ENCODE measurements around the gene FAM78B. TPM values are rescaled to one million over a fixed set of nuclear protein-coding genes. Genes with fewer than 3 reads are reported as not detected.

The FAM78B gene
- total and polyA plus RNA-seq, 11 donors: 1.2 to 9.4 (median 2.7) TPM

DNA sequence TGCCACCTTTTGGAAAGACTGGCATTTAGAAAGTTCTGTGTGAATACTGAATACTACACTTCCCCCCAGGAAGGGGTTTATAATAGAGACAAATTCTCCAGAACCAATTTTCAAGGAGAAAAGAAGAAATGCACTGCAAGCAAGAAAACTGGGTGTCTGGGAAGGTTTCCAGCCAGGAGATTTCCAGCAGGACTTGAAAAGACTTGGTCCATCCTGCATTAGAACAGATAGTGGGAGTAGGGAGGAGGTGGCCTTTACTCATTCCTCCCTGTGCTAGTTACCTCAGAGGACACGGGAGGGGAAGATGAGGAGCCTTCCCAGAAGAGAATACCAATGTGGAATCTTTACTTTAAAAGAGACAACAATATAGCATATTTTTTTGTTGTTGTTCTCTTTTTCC is 52.4 kb downstream of the FAM78B start:
- Histone ChIP-seq H3K27me3 (no peaks in the 10 kb centered on the region), H3K36me3 (no peaks in the 10 kb centered on the region), H3K4me3 (no peak overlapping the region), H3K9me3 (no peaks in the 10 kb centered on the region), H3K27ac (no peak overlapping the region), H3K4me1 (no peaks in the 10 kb centered on the region)
- no peak for DNase-seq
- ATAC-seq: no peak
- intact Hi-C loops (cut with DNase I): no loop called here
- TF ChIP-seq POLR2A (IDR thresholded peaks at IDR 0.05): no peak
- TF ChIP-seq, protein P1, sequence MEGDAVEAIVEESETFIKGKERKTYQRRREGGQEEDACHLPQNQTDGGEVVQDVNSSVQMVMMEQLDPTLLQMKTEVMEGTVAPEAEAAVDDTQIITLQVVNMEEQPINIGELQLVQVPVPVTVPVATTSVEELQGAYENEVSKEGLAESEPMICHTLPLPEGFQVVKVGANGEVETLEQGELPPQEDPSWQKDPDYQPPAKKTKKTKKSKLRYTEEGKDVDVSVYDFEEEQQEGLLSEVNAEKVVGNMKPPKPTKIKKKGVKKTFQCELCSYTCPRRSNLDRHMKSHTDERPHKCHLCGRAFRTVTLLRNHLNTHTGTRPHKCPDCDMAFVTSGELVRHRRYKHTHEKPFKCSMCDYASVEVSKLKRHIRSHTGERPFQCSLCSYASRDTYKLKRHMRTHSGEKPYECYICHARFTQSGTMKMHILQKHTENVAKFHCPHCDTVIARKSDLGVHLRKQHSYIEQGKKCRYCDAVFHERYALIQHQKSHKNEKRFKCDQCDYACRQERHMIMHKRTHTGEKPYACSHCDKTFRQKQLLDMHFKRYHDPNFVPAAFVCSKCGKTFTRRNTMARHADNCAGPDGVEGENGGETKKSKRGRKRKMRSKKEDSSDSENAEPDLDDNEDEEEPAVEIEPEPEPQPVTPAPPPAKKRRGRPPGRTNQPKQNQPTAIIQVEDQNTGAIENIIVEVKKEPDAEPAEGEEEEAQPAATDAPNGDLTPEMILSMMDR (IDR thresholded peaks at IDR 0.05): no peak
- 73 to 83% (median 79%) methylated on average over 1 of the region's 1 CpG for WGBS, 4 donors

DNA sequence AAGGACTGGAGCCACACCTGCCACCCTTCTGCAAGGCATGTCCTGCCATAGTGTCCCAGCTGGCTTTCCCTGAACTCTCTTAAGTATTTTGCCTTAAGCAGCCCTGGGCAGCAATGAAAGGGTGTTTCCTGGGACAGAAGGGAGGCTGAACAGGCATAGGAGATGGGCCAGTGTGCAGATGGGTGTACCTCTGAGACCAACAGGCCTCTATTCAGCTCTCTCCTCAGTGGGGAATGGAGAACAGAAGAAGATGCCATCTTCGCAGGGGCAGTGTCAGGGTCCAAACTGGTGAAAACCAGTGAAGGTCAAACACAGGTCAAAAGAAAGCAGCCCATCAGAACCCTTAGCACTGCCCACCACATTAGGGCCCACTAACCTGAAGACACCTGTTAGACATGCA is 53.2 kb downstream of the FAM78B start:
- H3K4me1 ChIP-seq: no peaks in the 10 kb centered on the region
- TF ChIP-seq POLR2A (IDR thresholded peaks at IDR 0.05): no peak
- TF ChIP-seq, protein P1 (IDR thresholded peaks at IDR 0.05): no peak
- H3K27ac ChIP-seq: no peak overlapping the region
- WGBS, 4 donors: 87 to 92% (median 89%) methylated on average over 1 of the region's 1 CpG
- no peaks in the 10 kb centered on the region for H3K36me3 ChIP-seq
- intact Hi-C loops (cut with DNase I): no loop called here
- DNase-seq (no peak), ATAC-seq (no peak)
- H3K27me3 ChIP-seq: no peaks in the 10 kb centered on the region
- H3K4me3 ChIP-seq: no peak overlapping the region
- no peaks in the 10 kb centered on the region for H3K9me3 ChIP-seq

DNA sequence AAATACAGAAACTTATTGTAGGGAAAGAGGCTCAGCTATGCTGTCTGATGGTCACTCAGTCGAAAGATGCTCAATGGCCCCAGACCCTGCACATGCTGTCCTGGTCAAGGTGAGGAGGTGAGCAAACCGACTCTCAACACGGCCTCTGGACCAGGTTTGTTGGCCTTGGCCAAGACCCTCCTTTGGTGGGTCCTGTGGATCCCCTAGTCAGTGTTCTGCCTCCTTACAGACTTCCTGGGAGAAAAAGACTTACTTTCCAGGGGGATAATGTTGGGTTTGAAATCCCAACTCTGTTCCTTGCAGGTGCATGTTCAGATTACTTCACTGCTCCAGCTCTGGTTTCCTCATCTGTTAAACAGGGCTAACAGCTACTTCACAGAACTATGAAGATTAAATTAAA is 53.8 kb downstream of the FAM78B start:
- 82 to 87% (median 86%) methylated on average over 3 of the region's 3 CpGs for WGBS, 4 donors
- Histone ChIP-seq H3K27me3 (no peaks in the 10 kb centered on the region), H3K4me3 (no peak overlapping the region), H3K27ac (no peak overlapping the region), H3K4me1 (no peaks in the 10 kb centered on the region), H3K9me3 (no peaks in the 10 kb centered on the region), H3K36me3 (no peaks in the 10 kb centered on the region)
- intact Hi-C loops (cut with DNase I): no loop called here
- ATAC-seq (no peak), DNase-seq (no peak)
- TF ChIP-seq POLR2A (IDR thresholded peaks at IDR 0.05): no peak
- TF ChIP-seq, protein P1 (IDR thresholded peaks at IDR 0.05): no peak

DNA sequence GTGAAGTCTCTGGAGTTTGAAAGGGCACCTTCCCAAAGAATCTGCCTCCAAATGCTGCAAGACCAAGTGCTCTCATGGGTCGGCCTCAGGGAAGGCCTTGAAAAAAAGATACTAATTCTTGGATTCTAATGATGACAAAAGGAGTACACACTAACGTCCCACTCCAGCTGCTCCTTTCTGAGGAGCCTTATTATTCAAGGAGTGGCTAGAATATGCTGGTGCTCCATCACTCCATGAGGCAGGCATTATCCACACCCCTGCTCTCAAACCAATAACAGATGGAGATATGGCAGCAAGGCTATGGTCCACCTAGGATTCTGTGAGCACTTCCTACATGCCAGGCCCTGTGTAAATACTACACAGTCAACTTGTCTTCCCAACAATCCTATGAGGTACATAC is 54.4 kb downstream of the FAM78B start:
- Histone ChIP-seq H3K27me3 (no peaks in the 10 kb centered on the region), H3K27ac (no peak overlapping the region), H3K9me3 (peaks cover 0 to 4% (median 0%) of the 10 kb centered on the region in 12 donors), H3K4me1 (no peaks in the 10 kb centered on the region), H3K4me3 (no peak overlapping the region), H3K36me3 (no peaks in the 10 kb centered on the region)
- TF ChIP-seq POLR2A (IDR thresholded peaks at IDR 0.05): no peak
- TF ChIP-seq, protein P1 (IDR thresholded peaks at IDR 0.05): no peak
- DNase-seq (no peak), ATAC-seq (no peak)
- intact Hi-C loops (cut with DNase I): no loop called here
- WGBS, 4 donors: 77 to 86% (median 83%) methylated on average over 2 of the region's 2 CpGs

All from heart left ventricle (tissue), 16 donors.